KG1 (cell line): ENCODE measurements around the gene LDB1.

Experiments used
- DNase-seq: peaks from one replicate; lab custom pipeline; 2025; lab: John Stamatoyannopoulos, UW

The LDB1 gene

DNA sequence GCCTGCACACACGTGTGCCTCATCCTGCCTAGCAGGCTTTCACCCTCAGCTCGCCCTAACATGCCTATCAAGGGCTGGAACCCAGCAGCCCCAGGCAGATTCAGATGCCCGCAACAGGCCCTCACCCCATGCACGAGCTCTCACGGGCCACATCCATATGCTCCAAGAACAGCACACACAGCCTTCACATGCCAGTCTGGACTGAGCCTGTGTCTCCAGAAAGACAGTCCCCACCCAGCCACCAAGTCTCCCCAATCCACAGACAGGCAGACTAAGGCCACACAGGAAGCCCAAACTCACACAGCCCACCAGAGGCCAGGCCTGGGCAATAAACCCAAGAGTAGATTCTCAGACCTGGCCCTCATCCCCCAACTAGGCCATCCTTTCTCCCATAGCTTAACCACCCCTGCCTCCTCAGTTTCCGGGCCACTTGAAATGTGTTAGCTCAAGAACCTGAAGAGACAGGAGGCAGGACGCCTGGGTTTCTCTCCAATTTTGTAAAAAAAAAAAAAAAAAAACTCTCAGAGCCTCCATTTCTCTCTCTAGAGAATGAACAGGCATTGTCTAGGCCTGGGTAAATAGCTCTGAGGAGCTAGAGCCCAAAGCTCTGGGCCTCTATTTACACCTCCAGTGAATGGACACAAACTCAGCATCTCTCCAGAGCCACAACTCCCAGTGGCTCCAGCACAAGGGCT, 6.8 kb downstream of the LDB1 start:
- peak; percentile 14 for DNase-seq

DNA sequence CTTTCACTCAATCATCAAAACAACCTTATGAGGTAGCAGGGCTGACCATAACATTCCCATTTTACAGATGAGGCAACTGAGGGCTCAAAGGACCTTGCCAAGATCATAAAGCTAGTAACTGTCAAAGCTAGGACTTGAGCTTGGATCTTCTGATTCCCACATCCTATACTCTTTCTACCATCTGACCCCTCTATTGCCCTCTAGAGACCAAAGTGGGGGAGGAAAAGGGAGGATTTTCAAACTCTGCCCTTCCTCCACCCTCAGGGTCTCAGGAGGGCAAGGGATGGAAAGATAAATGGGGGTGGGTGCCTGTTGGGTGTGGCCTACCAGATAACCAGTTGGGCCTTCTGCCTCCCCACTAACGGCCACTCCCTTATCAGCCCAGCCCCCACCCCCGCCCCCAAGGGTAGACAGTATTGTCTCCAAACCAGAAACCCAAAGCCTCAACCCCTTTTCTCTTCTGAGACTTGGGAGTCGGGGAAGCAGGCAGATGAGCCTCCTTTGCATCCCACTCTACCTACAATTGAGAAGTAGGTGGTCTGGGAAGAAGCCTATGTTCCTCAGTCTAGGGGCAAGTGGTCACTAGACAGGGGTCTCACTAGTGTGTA, 7.9 kb downstream of the LDB1 start:
- DNase-seq = no peak

DNA sequence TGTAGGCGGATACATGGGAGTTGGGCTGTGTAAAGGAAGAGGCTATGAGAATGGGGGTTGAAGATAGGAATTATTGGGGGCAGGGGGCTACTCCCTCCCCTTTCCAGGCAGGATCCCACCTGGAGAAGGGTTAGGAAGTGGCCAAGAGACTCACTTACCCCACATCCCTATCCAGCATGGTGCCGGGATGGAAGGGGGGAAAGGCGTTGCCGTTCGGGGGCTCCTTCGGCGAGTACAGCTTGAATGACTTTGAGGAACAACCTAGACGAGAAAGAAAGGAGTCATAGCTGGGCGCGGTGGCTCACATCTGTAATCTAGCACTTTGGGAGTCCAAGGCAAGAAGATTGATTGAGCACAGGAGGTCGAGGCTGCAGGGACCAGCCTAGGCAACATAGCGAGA, 8.9 kb downstream of the LDB1 start:
- no peak for DNase-seq

DNA sequence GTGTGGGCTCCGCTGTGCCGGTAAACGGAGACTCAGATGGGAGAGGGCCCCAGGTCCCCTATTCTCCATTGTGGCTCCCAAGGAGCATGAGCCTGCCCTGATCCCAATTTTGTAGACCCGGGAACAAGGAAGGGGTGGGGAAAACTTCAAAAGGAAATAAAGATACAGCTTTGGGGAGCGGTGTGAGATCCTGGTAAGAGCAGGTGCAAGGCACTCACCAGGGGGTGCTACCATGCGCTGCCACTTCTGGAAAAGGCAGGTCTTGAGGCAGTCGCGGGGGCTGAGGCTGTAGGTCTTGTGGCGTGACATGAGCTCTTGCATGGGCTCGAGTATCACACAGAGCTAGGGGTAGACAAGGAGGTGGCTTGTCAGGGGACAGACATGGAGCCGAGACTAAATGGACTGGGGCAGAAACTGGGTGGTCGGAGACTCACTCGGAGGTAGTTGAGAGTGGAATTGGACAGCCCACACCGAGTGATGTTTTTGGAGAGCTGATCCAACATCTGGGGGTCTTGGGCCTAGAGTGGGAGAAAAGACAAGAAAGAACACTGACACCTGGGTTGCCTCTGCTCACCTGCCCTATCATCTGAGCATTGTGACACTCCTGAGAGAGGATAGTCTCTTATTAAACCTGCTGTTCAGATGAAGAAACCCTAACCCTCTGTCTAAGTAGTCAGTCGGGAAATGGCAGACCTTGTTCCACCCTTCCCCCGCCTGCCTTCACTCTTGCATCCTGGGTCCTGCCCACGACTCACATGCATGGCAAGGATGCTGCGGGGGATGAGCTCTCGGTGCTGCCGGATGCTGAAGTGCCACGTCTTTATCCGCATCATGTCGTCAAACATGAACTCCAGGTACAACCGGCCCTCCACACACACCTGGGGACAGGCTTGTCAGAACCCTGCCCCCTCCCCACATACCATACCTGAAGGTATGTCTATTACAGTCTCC, 10.7 kb downstream of the LDB1 start:
- no peak for DNase-seq

DNA sequence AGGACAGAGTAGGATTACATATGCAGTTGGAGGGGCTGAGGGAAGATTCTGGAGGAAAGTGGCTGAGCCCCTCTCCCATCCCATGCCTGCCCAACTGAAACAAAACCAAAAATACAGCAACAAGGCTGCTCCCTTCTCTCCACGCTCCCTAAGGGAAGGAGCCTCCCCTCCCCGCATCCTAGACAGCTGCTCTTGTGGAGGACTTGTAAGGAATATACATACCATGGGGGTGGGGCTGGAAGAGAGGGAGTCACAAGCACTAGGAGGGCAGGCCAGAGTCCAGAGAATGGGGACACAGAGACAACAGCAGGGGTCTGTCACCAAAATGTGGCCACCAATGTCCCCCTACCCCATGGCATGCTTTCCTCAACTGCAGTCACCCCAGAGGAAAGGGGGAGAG, 13.2 kb downstream of the LDB1 start:
- no peak for DNase-seq

DNA sequence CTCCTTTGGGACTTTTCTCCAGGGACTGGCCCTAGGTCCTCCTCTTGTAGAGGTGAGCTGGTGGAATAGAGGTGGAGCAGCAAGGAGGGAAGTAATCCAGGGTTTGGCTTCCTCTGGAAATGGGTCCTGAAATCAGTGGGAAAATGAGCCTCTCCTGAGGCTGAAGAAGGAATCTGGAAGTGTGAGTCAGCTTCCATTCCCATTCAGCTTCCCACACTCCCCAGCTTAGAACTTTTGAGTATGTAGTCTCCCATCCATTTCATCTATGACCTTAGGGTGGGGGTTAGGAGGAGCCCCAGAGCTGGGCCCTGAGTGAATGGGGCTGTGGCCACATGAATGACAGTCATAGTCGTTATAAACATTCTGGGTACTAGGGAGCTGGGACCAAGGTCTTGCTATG, 17.7 kb downstream of the LDB1 start:
- no peak for DNase-seq

DNA sequence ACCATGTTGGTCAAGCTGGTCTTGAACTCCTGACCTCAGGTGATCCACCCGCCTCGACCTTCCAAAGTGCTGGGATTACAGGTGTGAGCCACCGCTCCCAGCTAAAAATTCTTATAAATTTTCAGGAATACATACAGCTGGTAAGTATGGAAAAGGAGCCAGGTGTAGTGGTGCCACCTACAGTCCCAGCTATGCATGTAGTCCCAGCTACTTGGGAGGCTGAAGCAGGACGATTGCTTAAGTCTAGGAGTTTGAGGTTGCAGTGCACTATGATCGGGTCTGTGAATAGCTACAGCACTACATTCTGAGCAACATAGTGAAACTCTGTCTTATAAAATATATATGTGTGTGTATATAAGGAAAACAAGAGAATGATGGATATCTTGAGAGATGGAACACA, 19.0 kb downstream of the LDB1 start:
- no peak for DNase-seq

DNA sequence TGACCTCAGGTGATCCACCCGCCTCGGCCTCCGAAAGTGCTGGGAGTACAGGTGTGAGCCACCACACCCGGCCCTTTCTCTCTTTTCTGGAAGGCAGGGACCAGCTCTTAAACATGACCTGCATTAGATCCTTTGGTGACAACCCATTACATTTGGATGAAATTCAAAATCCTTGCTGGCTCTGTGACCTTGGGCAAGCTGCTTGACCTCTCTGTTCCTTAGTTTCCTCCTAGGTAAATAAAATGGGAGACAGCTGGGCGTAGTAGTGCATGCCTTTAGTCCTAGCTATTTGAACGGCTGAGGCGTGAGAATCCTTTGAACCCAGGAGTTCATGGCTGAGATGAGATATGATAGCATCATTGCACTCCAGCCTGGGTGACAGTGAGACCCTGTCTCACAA, 23.7 kb downstream of the LDB1 start:
- no peak for DNase-seq

DNA sequence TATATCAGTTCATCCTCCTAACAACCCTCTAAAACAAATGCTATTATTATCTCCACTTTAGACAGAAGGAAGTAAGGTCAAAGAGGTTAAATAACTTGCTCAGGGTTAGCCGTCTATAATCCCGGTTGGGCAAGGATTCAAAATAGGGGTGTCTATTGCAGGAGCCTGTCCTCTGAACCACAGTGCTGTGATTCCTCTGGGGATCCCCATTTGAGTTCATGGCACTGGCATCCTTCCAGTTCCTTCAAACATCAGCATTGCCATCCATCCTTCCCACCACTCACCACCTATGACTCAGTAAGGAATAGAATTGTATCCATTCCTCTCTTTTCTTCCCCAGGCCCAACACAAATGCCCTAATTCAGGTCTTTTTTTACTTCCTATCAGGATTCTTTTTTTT, 29.4 kb downstream of the LDB1 start:
- no peak for DNase-seq

DNA sequence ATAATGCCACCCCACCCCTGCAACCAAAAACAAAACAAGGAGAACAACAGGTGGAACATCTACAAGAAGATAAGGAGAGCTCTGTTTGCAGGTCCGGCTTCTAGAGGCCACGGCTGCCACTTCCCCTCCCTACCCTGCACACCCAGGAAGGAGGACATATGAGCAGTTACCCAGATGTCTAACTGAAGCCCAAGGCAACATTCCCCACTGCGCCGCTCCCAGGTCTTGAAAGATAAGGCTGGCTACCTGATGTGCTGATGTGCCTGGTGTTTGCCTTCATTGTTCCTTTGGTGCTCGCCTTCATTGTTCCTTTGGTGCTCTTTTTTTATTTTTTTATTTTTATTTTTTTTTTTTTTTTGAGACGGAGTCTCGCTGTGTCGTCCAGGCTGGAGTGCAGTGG, 34.0 kb downstream of the LDB1 start:
- no peak for DNase-seq

DNA sequence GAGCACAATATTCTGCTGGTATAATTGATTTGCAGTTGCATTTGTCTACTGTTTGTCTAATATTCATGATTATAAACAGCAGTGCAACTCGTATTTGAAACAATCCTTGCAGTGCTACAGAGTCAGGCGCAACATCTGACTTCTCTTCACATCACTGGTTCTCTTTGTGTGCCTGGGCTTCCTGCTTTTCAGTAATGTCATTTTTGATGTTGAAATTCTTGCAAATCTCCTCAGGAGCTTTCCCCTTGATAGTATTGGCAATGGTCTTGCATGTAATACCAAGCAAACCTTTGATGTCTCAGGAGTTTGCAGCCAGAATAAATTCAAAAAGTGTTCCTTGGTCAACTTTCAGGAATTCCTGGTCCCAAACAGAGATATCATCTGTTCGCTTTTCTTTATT, 34.8 kb downstream of the LDB1 start:
- DNase-seq = no peak

DNA sequence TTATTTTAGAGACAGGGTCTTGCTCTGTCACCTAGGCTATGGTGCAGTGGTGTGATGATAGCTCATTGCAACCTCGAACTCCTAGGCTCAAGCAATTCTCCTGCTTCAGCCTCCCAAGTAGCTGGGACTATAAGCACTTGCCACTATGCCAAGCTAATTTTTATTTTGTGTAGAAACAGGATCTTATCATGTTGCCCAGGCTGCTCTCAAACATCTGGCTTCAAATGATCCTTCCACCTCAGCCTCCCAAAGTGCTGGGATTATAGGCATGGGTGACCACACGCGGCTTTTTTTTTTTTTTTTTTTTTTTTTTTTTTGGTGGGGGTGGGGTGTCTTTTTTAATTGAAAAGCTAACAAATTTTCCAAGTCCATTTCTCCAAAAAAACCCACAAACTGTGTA, 36.6 kb downstream of the LDB1 start:
- DNase-seq = no peak

DNA sequence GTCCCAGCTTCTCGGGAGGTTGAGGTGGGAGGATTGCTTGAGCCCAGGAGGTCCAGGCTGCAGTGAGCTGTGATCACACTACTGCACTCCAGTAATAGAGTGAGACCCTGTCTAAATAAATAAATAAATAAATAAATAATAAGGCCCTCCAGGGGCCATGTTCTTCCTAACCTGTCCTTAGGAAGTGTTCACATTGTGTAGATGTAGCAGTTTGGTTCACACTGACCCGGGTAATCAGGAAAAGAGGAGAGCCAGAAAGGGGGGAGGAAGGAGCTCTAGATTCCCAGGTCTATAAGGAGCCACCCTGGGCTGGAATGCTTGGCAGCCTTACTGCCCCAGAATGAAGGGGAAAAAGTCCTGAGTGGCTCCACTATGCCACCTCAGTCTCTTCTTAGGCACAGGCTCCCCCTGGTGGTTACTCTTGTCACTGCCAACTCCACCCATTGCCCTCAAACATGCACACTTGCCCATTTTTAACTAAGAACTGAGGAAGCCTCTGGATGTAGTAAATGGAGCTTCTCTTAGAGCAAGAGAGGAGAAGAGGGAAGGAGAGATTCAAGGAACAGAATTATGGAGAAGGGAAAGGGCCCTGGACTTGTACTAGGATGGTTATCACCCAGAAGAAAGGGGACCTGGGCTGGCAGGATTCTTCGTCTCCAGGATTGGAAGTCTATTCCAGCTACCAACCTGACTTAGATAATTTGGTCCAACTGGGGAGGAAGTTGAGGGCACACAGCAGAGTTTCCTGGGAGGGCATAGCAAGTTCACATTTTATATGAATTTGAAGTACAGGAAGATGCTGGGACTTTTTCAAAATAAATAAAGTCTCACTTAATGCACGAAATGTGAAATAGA, 47.3 kb downstream of the LDB1 start:
- peak; percentile 57 for DNase-seq

DNA sequence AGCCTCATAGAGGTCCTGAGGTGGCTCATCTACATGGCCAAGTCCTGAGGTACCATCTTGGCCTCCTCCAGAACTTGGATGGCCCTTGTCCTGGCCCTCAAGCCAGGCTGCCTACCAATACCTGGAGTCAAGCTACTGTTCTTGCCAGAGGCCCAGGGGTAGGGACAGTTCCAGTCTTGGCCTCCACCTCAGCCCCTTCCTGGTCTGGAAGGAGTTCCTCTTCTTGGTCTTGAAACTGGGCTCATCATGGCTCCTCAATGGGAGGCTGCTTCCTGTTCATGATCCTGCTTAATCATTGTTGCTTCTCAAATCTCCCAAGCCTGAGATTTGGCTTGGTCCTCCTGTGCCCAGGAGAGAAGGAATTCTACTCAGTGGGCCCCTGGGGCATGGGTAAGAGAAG, 51.1 kb downstream of the LDB1 start:
- no peak for DNase-seq

DNA sequence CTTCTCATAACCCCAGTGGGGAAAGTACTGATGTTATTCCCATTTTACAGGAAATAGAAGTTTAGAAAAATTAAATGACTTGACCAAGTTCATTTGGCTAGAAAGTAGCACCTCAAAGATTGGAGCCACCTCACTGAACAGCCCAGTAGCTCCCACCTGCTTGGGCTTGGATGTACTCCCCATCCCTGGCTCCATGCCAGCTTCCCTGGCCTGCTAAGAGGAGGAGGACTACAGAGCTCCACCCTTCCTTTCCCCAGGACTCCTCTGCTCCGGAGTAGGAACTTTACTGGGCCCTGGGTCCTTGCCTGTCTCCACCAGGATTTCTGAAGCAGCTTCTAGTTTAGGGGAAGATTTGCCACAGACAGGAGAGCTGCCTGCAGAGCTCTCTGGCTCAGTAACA, 52.0 kb downstream of the LDB1 start:
- no peak for DNase-seq

DNA sequence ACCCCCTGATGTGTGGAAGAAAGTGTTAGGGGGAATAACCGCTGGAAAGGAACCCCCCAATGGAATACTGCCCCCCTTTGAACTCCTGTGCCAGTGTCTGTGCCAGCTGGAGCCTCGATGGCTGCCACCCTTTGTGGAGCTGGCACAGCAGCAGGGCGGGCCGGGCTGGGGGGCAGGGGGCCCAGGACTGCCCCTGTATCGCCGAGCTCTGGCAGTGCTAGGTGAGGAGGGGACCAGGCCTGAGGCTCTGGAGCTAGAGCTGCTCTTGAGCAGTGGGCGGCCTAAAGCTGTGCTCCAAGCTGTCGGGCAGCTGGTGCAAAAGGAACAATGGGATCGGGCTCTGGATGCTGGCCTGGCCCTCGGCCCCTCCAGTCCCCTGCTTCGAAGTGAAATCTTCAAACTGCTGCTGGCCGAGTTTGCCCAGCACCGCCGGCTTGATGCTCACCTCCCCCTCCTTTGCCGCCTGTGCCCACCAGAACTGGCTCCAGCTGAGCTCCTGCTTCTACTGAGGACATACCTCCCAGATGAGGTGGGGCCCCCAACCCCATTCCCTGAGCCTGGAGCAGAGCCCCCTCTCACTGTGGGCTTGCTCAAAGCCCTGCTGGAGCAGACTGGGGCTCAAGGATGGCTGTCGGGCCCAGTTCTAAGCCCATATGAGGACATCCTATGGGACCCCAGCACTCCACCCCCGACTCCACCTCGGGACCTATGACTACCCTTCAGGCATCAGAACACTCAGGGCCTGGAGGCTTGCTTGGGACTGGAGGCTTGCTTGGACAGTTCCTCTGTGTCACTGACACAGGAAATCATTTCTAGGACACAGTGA, 52.9 kb downstream of the LDB1 start:
- no peak for DNase-seq

DNA sequence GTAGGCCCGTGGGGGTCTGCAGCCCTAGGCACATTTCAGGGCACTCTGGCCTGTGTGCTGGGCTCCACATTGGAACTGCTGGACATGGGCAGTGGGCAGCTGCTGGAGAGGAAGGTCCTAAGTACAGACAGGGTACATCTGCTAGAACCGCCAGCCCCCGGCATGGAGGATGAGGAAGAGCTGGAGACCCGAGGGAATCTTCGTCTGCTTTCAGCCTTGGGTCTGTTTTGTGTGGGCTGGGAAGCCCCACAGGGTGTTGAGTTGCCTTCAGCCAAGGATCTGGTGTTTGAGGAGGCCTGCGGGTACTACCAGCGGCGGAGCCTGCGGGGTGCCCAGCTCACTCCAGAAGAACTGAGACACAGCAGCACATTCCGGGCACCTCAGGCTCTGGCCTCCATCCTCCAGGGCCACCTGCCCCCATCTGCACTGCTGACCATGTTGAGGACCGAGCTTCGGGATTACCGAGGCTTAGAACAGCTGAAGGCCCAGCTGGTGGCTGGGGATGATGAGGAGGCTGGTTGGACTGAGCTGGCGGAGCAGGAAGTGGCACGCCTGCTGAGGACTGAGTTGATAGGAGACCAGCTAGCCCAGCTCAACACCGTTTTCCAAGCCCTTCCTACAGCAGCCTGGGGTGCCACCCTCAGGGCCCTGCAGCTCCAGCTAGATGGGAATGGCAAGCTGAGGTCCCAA, 53.6 kb downstream of the LDB1 start:
- DNase-seq = no peak

DNA sequence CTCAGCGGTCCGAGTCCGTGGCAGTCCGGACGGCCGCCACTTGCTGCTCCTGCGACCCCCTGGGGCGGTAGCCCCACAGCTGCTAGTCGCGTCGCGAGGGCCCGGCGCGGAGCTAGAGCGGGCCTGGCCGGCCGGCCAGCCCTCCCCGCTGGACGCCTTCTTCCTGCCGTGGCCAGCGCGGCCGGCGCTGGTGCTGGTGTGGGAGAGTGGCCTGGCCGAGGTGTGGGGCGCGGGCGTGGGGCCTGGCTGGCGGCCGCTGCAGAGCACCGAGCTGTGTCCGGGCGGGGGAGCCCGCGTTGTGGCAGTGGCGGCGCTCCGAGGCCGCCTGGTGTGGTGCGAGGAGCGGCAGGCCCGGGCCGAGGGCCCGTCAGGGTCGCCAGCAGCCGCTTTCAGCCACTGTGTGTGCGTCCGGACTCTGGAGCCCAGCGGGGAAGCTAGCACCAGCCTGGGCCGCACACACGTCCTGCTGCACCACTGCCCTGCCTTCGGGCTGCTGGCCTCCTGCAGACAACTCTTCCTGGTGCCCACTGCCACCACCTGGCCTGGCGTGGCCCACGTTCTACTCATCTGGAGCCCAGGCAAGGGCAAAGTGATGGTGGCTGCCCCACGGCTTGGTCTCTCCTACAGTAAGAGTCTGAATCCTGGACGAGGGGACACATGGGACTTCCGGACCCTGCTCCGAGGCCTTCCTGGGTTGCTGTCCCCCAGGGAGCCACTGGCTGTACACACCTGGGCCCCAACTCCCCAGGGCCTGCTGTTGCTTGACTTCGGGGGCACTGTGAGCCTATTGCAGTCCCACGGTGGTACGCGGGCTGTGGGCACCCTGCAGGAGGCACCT, 54.4 kb downstream of the LDB1 start:
- DNase-seq = no peak

DNA sequence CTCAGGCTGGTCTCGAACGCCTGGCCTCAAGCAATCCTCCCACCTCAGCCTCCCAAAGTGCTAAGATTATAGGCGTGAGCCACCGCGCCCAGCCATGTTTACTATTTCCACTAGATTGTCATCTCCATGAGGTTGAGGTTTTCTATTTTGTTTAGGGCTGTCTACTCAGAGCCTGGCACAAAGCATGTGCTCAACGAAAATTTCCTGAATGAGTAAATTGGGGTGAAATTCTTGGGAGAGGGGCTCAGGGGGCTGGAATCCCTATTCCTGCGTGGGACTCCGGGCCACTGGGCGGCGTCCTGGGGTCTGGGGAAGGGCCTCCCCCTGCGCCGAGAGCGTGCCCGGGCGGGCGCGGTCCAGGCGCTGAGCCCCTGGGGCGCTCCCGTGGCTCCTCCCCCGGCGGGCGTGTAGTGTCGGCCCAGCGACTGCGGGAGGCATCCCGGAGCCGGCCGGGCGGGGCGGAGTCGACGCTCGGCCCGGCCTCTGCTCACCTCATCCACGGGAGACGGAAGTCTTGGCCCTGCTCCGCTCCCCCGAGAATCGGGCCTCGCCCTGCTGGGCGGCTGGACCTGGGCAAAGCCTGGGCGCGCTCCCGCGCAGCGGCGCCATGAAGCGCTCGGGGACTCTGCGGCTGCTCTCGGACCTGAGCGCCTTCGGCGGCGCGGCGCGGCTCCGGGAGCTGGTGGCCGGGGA, 55.2 kb downstream of the LDB1 start, which contains the start of gene HPS6:
TSS of gene HPS6 (plus strand) at position 482 of the 693 bp plus-strand sequence. CDS start at position 608, 126 bp downstream.
- peak; percentile 89 for DNase-seq
